Activated CD8-positive, alpha-beta memory T cell treated with anti-CD3 and anti-CD28 coated beads for 24 hours (primary cell): ENCODE data around the gene FOXQ1.

Experiments
- DNase-seq: peaks from one replicate; pipeline ENCODE4 v3.0.0-alpha.2; 2020

FOXQ1 gene

GRCh38 chr6:1363729-1364572, 52.1 kb downstream of the FOXQ1 start:
- DNase-seq = no peak
